ENCODE data around the gene MRPL11.
A peak's percentile ranks its signal among the peaks of the same experiment; 100 is the strongest.

MRPL11 gene

DNA sequence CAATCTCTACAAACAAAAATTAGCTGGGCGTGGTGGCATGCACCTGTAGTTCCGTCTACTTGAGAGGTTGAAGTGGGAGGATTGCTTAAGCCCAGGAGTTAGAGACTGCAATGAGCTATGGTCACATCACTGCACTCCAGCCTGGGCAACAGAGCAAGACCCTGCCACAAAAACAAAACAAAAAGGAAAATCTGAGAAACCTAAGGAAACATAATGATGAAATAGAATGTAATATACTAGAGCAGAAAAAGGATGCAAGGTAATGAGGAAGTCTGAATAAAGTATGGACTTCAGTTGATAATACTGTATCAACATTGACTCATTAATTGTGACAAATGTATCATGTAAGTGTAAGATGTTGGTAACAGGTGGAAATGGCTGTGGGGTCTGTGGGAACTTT, 9.7 kb downstream of the MRPL11 start:
- no peak for DNase-seq

- no peak for DNase-seq
Observed at GRCh38 chr11:66426314-66426713, 12.3 kb downstream of the MRPL11 start.

DNA sequence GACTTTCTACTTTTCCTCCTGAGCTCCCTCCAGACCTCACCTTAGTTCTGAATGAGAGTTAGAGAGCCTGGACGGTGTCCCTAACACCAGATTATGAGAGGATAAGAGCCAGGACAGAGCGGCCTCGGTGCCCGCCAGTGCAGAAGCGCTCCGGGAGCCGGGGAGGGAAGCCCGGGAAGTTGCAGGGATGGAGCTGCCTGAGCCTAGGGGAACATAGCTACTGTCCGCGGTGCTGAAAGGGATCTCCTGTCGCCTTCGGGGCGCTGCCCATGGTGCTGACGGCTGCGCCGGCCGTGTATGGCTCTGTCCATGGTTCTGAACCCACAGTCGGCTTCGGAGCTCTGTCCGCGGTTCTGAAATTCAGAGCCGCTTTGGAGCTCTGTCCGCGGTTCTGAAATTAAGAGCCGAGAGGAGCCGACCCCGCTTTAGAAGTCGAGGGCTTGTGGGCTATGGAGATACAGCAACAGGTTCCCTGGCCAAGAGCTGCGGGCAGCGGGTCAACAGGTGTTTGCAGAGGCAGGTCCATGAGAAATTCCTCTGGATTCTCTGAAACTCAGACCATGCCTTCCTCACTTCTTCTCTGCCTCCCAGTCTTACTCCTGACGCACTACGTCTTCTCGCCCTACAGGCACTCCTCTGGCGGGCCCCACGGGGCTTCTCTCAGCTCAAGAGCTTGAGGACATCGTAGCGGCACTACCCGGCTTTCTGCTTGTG, 17.0 kb downstream of the MRPL11 start:
- peak; percentile 94 for DNase-seq

GRCh38 chr11:66420671-66421476, 17.8 kb downstream of the MRPL11 start, which contains the start of gene NPAS4:
NPAS4 (plus strand) TSS chr11:66421035; CDS start chr11:66421180, 145 bp downstream.
- DNase-seq, result no peak

DNA sequence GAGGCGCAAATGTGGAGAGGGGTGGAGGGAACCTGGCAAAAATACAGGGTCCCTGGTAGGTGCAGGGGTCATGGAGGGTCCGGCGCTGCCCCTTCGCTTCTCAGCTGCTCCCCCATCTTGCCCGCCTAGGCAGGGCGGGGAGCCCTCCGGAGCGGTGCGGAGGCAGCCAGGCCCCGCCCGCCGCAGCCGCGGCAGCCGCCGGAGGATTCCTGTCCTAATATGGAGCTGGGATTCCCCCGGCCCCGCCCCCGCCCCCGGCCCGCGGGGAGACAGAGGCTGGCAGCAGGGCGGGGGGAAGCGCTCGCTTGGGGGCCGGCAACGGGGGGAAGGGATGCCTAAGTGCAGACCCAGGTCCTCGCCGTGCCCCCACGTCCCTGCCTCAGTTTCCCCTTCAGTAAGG, 18.8 kb downstream of the MRPL11 start:
- no peak for DNase-seq

GRCh38 chr11:66418986-66419308, 19.7 kb downstream of the MRPL11 start:
- DNase-seq, result no peak

GRCh38 chr11:66418168-66418985, 20.3 kb downstream of the MRPL11 start:
- peak; percentile 57 for DNase-seq

DNA sequence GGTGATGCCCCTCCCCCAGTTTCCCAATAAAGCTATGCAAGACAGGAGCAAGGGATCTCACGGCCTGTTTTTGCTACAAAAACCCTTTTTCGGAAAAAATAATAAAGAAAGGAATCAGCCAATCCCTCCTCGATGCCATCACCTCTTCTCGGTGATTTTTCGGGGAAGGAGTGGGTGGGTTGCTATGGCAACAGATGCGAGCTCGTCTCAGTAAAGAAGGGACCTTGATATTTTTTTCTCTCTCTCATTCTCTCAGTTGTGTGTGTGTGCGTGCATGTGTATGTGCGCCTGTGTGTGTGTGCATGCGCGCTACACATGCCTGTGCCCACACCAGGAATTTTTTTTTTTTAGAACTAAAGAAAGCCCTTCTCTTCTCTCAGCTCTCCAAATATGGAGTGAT, 21.6 kb downstream of the MRPL11 start:
- no peak for DNase-seq

DNA sequence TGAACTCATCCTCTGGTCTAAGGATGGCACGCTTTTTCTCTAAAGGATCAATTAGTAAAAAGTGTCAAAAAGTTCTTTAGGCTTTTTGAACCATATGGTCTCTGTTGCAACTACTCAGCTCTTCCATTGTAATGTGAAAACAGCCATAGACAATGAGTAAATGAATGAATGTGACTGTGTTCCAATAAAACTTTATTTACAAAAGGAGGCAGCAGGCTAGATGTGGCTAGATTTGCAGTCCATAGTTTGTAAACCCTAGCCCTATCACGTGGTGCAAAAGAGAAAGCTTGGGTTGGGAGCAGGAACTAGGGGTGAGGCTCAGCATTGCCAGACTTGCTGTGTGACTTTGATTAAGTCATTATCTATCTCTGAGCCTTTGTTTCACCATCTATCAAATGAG, 23.2 kb downstream of the MRPL11 start:
- no peak for DNase-seq

GRCh38 chr11:66414120-66414934, 24.3 kb downstream of the MRPL11 start:
- DNase-seq, result no peak

GRCh38 chr11:66413167-66413566, 25.5 kb downstream of the MRPL11 start:
- no peak for DNase-seq

DNA sequence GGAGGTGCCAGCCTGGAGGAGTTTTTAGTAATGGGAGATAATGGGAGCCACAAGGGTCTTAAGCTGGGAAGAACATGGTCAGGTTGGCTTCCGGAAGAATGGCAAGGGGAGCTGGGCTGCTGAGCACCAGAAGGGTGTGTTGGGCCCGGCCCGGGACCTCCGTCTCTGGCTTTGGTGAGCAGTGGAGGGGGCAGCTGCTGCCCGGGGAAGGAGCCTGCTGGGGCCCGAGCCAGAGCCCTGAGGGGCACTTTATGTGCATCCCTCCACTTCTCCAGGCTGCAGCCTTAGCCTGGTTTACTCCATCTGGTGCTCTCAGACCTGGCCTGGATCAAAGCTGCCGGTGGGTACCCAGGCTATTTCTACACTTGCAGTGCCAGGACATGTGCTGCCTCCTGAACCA, 26.5 kb downstream of the MRPL11 start:
- DNase-seq, result no peak

DNA sequence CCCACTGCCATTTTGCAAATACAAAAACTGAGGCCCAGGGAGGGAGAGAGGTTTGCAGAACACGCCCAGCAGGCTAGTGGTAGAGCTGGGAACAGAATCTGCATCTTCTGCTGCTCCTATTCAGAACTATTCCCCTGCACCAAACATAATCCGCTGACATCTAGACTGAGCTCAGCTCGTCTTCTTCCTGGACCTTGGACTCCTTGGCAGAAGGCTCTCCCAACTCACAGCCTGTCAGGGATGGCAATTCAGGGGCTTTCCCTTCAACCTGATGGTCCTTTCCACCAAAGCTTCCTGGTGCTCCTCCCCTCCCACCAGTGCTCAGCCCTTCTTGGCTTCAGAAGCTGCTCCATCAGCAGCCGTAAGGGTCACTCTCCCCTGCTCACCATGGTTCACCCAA, 27.3 kb downstream of the MRPL11 start:
- DNase-seq, result no peak

DNA sequence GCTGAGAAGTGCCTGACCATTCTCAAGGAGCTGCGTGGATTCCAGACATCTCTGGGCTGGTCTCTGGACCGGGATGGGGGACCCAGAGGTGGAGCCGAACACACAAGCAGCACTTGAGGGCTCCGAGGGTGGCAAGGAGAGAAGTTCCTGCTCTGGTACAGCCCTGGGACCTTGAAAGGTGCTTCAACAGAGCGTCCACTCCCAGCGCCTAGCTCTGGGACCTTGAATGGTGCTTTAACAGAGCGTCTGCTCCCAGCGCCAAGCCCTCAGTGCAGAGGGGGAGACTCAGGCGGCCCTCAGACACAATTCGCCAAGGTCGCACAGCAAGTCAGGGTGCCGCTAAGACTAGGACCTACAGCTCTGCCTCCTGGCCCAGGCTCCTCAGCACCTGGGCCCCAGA, 28.5 kb downstream of the MRPL11 start:
- DNase-seq, result no peak

DNA sequence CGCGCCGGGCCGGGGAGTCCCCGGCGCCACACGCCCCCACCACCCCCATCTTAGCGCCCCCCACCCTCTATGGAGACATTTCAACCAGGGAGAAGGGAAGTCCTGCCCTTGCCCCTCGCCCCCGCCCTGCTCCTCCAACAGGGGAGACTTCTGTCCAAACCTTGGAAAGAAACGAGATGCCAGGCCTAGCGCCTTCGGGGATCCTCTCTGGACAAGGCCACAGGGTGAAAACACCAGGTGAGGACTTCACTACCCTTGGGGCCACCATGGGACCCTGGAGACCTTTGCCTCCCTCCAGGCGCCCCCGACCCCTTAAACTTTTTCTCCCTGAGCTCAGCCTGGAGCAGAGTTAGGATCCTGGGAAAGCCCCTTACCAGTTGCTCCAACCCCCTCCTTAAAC, 29.4 kb downstream of the MRPL11 start:
- no peak for DNase-seq

DNA sequence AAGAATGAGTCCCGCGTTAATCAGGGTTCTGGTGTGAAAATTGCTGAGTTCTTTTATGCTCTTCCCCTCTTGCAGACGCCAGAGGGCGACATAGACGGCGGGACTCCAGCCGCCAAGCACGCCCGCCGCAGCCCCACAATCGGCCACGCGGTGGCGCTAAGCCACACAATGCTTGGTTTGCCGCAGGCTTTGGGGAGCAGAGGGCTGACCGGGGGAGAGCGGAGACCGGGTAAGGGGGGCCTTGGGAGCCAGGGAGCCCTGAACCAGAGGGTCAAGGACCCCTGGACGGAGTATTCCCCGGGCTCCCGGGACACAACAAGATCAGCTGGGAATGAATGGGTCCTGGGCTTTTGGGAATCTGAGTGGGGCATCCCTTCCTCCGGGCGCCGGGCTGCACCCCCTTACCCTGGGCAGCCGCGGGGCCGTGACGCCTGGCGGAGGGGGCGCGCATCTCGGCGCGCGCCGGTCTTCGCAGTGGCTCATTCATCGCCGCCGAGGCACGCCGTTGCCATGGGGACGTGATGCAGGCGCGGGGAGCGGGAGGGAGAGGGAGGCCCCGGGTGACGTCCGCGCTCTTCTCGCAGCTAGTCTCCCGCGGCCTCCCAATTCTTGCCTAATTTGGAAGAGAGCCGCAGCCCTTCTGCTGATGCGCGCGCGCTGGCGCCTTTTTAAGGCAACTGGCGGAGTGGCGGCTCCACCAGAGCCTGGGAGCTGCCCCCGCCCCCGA, 30.0 kb downstream of the MRPL11 start:
- peak; percentile 98 for DNase-seq

- no peak for DNase-seq
Observed at GRCh38 chr11:66407651-66408050, 31.0 kb downstream of the MRPL11 start.

- DNase-seq, result no peak
Observed at GRCh38 chr11:66393954-66394353, 44.7 kb downstream of the MRPL11 start.

- no peak for DNase-seq
Observed at GRCh38 chr11:66391322-66391721, 47.3 kb downstream of the MRPL11 start.

GRCh38 chr11:66388780-66389386, 49.8 kb downstream of the MRPL11 start:
- DNase-seq, result peak; percentile 67

Measured in activated T-cell treated with anti-CD3 and anti-CD28 coated beads, Interleukin-2, amount 50 U/mL, for 1 hour (primary cell).